BE2C (cell line): ENCODE measurements around the gene PWP2.

Experiments used
- DNase-seq: peaks from one replicate; pipeline ENCODE4 v3.0.0-alpha.2; 2020
- H3K27me3 ChIP-seq: fragments of 250-450 bp; sonication (Bioruptor Pico); 2 replicates; pipeline ENCODE4 v1.5.1; 2020; ENCODE audit warnings: mild to moderate bottlenecking
- H3K36me3 ChIP-seq: fragments of 250-450 bp; sonication (Bioruptor Pico); 2 replicates; pipeline ENCODE4 v1.5.1; 2020; ENCODE audit warnings: mild to moderate bottlenecking
- H3K4me1 ChIP-seq: fragments of 250-450 bp; sonication (Bioruptor Pico); 2 replicates; pipeline ENCODE4 v1.5.1; 2020
- H3K4me3 ChIP-seq: 2 replicates; pipeline ENCODE4 v1.5.1; 2011; ENCODE audit warnings: low read depth, low read length
- H3K9me3 ChIP-seq: fragments of 250-450 bp; sonication (Bioruptor Pico); 2 replicates; pipeline ENCODE4 v1.5.1; 2020
- TF ChIP-seq, protein P1 (sequence below): IDR thresholded peaks from 2 replicates; pipeline ENCODE4 v1.5.1; 2012; ENCODE audit warnings: mild to moderate bottlenecking, low read depth, low read length

The PWP2 gene

DNA sequence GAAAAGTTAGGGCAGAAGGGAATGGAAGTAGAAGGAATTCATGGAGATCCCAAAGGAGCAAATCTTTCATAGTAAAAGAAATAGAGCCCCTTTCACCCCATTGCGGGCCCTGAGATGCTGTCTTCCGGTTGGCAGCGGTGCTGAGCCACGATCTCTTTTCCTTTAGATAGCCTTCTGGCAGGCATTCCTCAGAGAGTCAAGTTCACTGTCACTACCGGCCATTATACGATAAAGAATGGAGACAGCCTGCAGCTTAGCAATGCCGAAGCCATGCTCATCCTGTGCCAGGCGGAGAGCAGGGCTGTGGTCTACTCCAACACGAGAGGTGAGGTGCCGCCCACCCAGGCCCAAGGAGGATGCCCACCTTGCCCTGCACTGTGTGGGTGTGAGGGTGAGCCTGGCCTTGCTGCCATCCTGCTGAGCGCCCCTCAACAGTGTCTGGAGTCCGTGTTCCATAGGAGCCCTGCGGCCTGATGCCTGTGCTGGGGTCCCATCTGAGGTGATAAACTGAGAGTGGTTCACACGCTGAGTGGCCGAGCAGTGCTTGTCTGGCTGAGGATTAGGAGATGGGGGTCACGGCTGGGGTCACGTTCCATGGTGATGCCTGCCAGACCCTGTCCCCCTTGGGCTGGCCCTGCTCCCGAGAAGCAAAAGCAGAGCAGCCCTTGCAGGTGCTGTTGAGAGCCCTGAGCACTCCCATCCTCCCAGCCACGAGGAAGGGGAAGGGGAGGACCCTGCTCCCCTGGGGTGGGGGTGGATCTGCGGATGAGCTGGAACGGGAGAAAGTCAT is 20.4 kb upstream of the PWP2 start:
- H3K36me3 ChIP-seq: peaks cover 77% of the 10 kb centered on the region
- TF ChIP-seq, protein P1, sequence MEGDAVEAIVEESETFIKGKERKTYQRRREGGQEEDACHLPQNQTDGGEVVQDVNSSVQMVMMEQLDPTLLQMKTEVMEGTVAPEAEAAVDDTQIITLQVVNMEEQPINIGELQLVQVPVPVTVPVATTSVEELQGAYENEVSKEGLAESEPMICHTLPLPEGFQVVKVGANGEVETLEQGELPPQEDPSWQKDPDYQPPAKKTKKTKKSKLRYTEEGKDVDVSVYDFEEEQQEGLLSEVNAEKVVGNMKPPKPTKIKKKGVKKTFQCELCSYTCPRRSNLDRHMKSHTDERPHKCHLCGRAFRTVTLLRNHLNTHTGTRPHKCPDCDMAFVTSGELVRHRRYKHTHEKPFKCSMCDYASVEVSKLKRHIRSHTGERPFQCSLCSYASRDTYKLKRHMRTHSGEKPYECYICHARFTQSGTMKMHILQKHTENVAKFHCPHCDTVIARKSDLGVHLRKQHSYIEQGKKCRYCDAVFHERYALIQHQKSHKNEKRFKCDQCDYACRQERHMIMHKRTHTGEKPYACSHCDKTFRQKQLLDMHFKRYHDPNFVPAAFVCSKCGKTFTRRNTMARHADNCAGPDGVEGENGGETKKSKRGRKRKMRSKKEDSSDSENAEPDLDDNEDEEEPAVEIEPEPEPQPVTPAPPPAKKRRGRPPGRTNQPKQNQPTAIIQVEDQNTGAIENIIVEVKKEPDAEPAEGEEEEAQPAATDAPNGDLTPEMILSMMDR: no peak

DNA sequence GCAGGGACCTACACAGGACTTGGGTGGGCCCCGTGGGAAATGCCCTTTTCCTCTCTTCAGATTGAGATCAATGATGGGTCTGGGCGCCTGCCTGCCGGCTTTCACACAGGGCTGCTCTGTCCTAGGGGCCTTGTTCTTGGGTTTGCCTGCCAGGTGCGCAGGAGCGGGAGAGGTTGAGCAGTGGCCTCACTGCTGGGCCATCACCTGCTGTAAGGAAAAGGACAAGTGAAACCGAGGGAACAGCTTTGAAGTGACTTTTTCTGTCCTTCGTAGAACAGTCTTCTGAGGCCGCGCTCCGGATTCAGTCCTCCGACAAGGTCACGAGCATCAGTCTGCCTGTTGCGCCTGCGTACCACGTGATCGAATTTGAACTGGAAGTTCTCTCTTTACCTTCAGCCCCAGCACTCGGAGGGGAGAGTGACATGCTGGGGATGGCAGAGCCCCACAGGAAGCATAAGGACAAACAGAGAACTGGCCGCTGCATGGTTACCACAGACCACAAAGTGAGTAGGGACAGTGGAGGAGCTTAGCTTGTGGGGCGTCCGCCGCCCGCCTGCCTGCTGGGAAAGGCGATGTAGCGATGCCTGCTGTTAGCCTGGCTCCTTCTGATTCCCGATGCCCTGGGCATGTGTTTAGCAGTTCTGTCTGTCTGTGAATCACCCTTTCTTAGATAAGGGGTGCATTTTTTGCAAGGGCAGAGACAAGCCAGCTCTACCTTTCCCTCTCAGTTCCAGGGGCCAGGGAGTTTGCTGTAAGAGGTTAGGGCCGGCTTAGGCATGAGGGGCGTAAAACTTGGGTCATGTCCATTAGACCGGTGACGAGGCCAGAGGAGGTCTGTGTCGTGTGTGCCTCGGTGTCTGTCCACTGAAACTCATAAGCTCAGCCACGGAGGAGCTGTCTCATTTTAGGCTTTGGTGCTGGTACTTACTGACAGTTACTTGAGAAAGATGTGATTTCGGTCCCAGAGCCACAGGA is 19.5 kb upstream of the PWP2 start:
- TF ChIP-seq, protein P1: no peak
- peaks cover 76% of the 10 kb centered on the region for H3K36me3 ChIP-seq
- DNase-seq: no peak

More for the DNA sequence above, 20.4 kb upstream of the PWP2 start:
- DNase-seq: no peak
- Histone ChIP-seq H3K4me3 (no peak overlapping the region), H3K27me3 (no peaks in the 10 kb centered on the region), H3K4me1 (no peaks in the 10 kb centered on the region), H3K9me3 (no peaks in the 10 kb centered on the region)

DNA sequence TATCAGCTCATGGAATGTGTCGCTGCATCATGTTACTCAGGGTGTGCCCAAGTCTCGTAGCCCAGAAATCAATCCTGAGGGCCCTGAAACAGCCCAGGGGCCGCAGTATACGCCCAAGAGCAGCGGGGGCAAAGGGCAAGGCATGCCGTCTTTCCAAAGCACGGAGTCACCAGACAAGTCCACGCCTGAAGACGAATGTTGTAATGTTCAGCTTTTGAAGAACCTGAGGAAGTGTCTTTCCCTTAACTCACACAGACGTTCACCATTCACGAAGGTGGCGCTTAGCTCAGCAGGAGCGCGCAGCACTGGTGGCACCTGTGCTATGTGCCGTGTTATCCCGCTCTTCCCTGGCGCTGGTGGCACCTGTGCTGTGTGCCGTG is 18.8 kb upstream of the PWP2 start:
- Histone ChIP-seq H3K4me3 (no peak overlapping the region), H3K4me1 (no peaks in the 10 kb centered on the region), H3K27me3 (no peaks in the 10 kb centered on the region), H3K36me3 (peaks cover 74% of the 10 kb centered on the region), H3K9me3 (no peaks in the 10 kb centered on the region)
- TF ChIP-seq, protein P1: no peak
- DNase-seq: no peak

More for the DNA sequence above, 19.5 kb upstream of the PWP2 start:
- no peaks in the 10 kb centered on the region for H3K27me3 ChIP-seq
- no peaks in the 10 kb centered on the region for H3K4me1 ChIP-seq
- H3K9me3 ChIP-seq: no peaks in the 10 kb centered on the region
- no peak overlapping the region for H3K4me3 ChIP-seq

DNA sequence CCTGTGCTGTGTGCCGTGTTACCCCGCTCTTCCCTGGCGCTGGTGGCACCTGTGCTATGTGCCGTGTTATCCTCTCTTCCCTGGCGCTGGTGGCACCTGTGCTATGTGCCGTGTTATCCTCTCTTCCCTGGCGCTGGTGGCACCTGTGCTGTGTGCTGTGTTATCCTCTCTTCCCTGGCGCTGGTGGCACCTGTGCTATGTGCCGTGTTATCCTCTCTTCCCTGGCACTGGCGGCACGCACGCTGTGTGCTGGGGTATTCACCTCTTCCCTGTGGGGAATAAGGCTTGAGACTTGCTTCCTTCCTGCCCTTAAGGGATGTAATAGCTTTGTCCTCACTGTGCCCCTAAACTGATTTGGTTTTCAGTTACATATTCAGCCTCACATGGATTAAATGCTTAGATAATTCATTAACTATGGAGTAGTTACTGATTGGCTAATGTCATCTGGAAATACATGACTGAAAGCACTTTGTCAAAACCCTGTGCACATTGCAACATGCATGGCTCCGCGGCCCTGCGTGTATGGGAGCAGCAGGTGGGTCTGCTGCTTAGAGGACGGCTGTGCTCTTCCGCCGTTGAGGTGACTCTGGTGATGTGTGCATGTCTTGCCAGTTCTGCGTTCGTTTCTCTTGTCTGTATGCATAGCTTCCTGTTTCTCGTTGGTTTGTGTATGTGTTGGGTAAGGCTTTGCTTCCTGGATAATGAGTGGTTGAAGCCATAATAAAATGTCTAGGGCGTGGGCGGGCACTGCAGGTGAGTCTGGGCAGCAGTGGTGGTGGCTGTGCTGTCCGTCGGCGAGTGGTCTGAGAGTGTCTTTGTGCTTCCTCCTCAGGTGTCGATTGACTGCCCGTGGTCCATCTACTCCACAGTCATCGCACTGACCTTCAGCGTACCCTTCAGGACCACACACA is 17.9 kb upstream of the PWP2 start:
- Histone ChIP-seq H3K9me3 (no peaks in the 10 kb centered on the region), H3K36me3 (peaks cover 72% of the 10 kb centered on the region), H3K27me3 (no peaks in the 10 kb centered on the region), H3K4me1 (no peaks in the 10 kb centered on the region), H3K4me3 (no peak overlapping the region)
- DNase-seq: no peak
- TF ChIP-seq, protein P1: no peak

DNA sequence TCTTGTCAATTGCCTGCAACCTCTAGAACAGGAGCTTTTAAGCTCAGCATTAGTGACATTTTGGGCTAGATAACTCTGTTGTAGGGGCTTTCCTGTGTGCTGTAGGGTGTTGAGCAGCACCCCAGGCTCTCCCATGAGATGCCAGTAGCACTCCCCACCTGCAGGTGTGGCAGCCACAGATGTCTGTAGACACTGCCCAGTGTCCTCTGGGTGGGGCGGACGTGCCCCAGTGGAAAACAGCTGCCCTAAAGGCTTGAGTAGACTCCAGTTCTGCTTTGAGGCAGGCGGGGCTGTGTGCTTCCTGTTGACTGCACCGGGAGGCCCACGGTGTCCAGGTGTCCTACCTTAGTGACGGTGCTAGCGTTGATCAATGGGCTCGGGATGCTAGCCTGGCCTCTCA is 16.9 kb upstream of the PWP2 start:
- DNase-seq: no peak
- Histone ChIP-seq H3K9me3 (no peaks in the 10 kb centered on the region), H3K4me3 (no peak overlapping the region), H3K36me3 (peaks cover 63% of the 10 kb centered on the region), H3K27me3 (no peaks in the 10 kb centered on the region), H3K4me1 (no peaks in the 10 kb centered on the region)
- TF ChIP-seq, protein P1: no peak
